Measurements from ENCODE around the gene HOMER3. TPM values are rescaled to one million over a fixed set of nuclear protein-coding genes. Genes with fewer than 3 reads are reported as not detected.

The HOMER3 gene
- total and polyA plus RNA-seq, 2 of the 13 experiments (the other 11 are each of a cell fraction or from before 2014, with no cell fraction given), result 21.3 to 27.3 TPM

DNA sequence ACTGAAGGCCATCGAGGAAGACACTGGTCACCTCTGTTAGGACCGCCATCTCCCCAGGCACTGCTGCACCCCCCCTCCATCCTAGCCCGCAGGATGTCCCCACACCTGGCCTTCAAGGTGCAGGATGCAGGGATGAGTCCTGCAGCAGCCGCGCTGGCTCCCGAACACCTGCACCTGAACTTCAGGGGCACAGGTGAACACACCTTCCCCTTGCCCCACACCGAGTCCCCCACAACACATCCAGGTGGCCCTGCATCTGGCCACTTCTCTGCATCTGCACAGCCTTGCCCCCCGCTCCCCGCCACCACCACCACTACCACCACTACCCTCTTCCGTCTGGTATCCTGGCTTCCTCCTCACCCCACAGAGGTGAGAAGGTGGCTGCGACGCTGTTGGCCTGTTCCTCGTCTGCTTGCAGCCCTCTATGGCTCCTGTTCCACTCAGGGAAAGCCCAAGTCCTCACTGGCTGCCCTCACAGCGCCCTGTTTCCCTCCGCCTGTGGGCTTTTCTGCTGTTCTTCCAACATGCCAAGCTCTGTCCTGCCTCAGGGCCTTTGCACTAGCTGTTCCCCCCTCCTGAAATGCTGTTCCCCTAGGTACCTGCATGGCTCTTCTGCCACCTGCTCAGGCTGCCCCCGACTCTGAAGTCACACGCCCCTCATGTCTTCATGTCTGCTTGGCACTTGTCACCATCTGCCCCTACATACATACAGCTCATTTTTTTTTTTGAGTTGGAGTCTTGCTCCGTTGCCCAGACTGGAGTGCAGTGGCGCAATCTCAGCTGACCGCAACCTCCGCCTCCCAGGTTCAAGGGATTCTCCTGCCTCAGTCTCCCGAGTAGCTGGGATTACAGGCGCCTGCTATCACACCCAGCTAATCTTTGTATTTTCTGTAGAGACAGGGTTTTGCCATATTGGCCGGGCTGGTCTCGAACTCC lies 43.7 kb downstream of the HOMER3 start (continued):
- TF ChIP-seq ATRX (CRISPR knock-in tag; IDR thresholded peaks at IDR 0.05; ENCODE audit: borderline replicate concordance), result no peak
- TF ChIP-seq, protein P1, sequence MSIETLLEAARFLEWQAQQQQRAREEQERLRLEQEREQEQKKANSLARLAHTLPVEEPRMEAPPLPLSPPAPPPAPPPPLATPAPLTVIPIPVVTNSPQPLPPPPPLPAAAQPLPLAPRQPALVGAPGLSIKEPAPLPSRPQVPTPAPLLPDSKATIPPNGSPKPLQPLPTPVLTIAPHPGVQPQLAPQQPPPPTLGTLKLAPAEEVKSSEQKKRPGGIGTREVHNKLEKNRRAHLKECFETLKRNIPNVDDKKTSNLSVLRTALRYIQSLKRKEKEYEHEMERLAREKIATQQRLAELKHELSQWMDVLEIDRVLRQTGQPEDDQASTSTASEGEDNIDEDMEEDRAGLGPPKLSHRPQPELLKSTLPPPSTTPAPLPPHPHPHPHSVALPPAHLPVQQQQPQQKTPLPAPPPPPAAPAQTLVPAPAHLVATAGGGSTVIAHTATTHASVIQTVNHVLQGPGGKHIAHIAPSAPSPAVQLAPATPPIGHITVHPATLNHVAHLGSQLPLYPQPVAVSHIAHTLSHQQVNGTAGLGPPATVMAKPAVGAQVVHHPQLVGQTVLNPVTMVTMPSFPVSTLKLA (IDR thresholded peaks at IDR 0.05), result no peak
- TF ChIP-seq, protein P2, sequence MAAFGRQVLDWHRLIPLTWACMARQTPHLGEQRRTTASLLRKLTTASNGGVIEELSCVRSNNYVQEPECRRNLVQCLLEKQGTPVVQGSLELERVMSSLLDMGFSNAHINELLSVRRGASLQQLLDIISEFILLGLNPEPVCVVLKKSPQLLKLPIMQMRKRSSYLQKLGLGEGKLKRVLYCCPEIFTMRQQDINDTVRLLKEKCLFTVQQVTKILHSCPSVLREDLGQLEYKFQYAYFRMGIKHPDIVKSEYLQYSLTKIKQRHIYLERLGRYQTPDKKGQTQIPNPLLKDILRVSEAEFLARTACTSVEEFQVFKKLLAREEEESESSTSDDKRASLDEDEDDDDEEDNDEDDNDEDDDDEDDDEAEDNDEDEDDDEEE (CRISPR knock-in tag; IDR thresholded peaks at IDR 0.05), result no peak
- no peak for TF ChIP-seq SCMH1 (CRISPR knock-in tag; IDR thresholded peaks at IDR 0.05; ENCODE audit: borderline replicate concordance)
- TF ChIP-seq, protein P3, sequence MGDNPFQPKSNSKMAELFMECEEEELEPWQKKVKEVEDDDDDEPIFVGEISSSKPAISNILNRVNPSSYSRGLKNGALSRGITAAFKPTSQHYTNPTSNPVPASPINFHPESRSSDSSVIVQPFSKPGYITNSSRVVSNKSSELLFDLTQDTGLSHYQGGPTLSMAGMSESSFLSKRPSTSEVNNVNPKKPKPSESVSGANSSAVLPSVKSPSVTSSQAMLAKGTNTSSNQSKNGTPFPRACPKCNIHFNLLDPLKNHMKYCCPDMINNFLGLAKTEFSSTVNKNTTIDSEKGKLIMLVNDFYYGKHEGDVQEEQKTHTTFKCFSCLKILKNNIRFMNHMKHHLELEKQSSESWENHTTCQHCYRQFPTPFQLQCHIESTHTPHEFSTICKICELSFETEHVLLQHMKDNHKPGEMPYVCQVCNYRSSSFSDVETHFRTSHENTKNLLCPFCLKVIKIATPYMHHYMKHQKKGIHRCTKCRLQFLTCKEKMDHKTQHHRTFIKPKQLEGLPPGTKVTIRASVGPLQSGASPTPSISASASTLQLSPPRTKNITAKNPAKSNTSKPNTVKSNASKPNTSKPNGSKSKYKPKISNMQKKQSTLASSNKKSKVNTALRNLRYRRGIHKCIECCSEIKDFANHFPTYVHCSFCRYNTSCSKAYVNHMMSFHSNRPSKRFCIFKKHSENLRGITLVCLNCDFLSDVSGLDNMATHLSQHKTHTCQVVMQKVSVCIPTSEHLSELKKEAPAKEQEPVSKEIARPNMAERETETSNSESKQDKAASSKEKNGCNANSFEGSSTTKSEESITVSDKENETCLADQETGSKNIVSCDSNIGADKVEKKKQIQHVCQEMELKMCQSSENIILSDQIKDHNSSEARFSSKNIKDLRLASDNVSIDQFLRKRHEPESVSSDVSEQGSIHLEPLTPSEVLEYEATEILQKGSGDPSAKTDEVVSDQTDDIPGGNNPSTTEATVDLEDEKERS (CRISPR knock-in tag; IDR thresholded peaks at IDR 0.05), result 0 out of 2 replicates have a peak, but pooled peaks have one; percentile 24
- peak; percentile 81 for TF ChIP-seq ZNF121 (CRISPR knock-in tag; IDR thresholded peaks at IDR 0.05)
- TF ChIP-seq ZNF780A (CRISPR knock-in tag; IDR thresholded peaks at IDR 0.05), result no peak
- no peak for TF ChIP-seq HNRNPK (IDR thresholded peaks at IDR 0.05; ENCODE audit: low read depth, low read length, poor library complexity, severe bottlenecking)
- TF ChIP-seq ZNF567 (CRISPR knock-in tag; IDR thresholded peaks at IDR 0.05; ENCODE audit: borderline replicate concordance), result no peak
- no peak for TF ChIP-seq ZNF569 (CRISPR knock-in tag; IDR thresholded peaks at IDR 0.05; ENCODE audit: borderline replicate concordance)
- TF ChIP-seq, protein P4, sequence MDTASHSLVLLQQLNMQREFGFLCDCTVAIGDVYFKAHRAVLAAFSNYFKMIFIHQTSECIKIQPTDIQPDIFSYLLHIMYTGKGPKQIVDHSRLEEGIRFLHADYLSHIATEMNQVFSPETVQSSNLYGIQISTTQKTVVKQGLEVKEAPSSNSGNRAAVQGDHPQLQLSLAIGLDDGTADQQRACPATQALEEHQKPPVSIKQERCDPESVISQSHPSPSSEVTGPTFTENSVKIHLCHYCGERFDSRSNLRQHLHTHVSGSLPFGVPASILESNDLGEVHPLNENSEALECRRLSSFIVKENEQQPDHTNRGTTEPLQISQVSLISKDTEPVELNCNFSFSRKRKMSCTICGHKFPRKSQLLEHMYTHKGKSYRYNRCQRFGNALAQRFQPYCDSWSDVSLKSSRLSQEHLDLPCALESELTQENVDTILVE (CRISPR knock-in tag; IDR thresholded peaks at IDR 0.05), result no peak
- TF ChIP-seq HOXA5 (CRISPR knock-in tag; IDR thresholded peaks at IDR 0.05), result no peak
- TF ChIP-seq ZNF225 (CRISPR knock-in tag; IDR thresholded peaks at IDR 0.05), result no peak
- no peak for TF ChIP-seq SATB2 (CRISPR knock-in tag; IDR thresholded peaks at IDR 0.05)
- TF ChIP-seq KDM5B (CRISPR knock-in tag; IDR thresholded peaks at IDR 0.05; ENCODE audit: borderline replicate concordance), result no peak
- TF ChIP-seq, protein P5, sequence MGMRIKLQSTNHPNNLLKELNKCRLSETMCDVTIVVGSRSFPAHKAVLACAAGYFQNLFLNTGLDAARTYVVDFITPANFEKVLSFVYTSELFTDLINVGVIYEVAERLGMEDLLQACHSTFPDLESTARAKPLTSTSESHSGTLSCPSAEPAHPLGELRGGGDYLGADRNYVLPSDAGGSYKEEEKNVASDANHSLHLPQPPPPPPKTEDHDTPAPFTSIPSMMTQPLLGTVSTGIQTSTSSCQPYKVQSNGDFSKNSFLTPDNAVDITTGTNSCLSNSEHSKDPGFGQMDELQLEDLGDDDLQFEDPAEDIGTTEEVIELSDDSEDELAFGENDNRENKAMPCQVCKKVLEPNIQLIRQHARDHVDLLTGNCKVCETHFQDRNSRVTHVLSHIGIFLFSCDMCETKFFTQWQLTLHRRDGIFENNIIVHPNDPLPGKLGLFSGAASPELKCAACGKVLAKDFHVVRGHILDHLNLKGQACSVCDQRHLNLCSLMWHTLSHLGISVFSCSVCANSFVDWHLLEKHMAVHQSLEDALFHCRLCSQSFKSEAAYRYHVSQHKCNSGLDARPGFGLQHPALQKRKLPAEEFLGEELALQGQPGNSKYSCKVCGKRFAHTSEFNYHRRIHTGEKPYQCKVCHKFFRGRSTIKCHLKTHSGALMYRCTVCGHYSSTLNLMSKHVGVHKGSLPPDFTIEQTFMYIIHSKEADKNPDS (CRISPR knock-in tag; IDR thresholded peaks at IDR 0.05), result no peak
- TF ChIP-seq ZNF234 (CRISPR knock-in tag; conservative IDR thresholded peaks at IDR 0.05), result no peak
- TF ChIP-seq GATA4 (IDR thresholded peaks at IDR 0.05; ENCODE audit: borderline replicate concordance, low read depth), result no peak
